Peyer's patch (tissue), 4 donors: ENCODE measurements around the gene RBMS1. TPM values are rescaled to one million over a fixed set of nuclear protein-coding genes. Genes with fewer than 3 reads are reported as not detected.

Experiments
- DNase-seq, 3 donors: peaks; one replicate each; pipeline ENCODE4 v3.0.0-alpha.2; 2017 to 2019
- H3K27ac ChIP-seq, 4 donors: fragments of 200-600 bp; sonication (generic); one replicate each; pipeline ENCODE4 v1.5.1; 2016 to 2019
- H3K27me3 ChIP-seq, 2 donors: fragments of 200-600 bp; sonication (generic); one replicate each; pipeline ENCODE4 v1.5.1; 2019
- H3K36me3 ChIP-seq, 3 donors: fragments of 200-600 bp; sonication (generic); one replicate each; pipeline ENCODE4 v1.5.1; 2016 to 2019
- H3K4me1 ChIP-seq, 4 donors: fragments of 200-600 bp; sonication (generic); one replicate each; pipeline ENCODE4 v1.5.1; 2016 to 2019
- H3K4me3 ChIP-seq, 4 donors: fragments of 200-600 bp; sonication (generic); 1 replicate in 3 of 4; 2 replicates in 1 of 4; pipeline ENCODE4 v1.5.1; 2016 to 2019; ENCODE audit warnings: mild to moderate bottlenecking in 1 of 4
- H3K9me3 ChIP-seq, 4 donors: fragments of 200-600 bp; sonication (generic); one replicate each; pipeline ENCODE4 v1.5.1; 2016 to 2019; ENCODE audit warnings: mild to moderate bottlenecking in 1 of 4
- POLR2A ChIP-seq, 2 donors: fragments of 450-650 bp; IDR thresholded peaks; one replicate each; pipeline ENCODE4 v1.5.1; 2017; ENCODE audit warnings: antibody characterized with exemption in 2 of 2, mild to moderate bottlenecking in 2 of 2, moderate library complexity in 2 of 2
- total RNA-seq, 4 donors: library from RNA; depleted of rRNA; stranded (reverse); fragments of >200 nt; gene quantifications; one replicate each; pipeline ENCODE4 v1.1.0, GENCODE V29; 2016
- TF ChIP-seq, protein P1 (sequence below), 6 experiments: fragments of 450-650 bp in 4 of 6; fragments of 200-600 bp in 2 of 6; sonication (generic) in 1 of 6; IDR thresholded peaks; one replicate each; pipeline ENCODE4 v1.5.1; 2017 to 2019; ENCODE audit warnings: antibody characterized with exemption in 6 of 6, mild to moderate bottlenecking in 3 of 6, moderate library complexity in 1 of 6

Gene RBMS1
- total RNA-seq, 4 donors from 2014 or later, result 10.5 to 41.3 (median 18.5) TPM

DNA sequence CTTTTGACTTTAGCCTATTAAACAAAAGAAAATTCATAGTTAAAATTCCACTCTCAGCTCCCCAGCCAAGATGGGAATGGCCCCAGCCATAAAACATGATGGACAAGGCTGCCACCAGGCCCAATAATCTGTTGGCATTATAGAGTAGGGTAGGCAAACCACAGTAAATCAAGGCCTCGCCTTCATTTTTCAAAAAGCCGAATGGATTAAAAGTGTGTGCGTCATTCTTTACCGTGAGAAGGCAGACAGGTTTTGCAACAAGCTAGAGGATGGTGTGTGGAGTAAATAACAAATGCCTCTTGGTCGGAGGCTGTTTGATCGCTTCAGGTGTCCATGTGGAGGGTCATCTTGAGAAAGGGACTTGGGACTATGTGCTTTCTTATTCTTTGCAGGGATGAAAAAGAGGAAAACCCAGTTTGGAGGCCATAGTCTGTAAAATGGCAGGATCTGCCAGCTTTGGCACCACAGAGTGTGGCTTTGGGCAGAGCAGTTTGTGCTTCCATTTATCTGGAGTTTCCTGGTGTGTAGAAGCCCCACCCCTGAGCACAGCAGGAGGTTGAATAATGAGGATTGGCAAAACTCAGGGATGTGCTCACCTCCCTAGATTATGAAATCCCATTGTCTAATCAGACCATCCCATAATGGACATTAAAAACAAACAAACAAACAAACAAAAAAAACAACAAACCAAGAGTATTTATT is 236.4 kb downstream of the RBMS1 start:
- Histone ChIP-seq H3K27ac (peak overlapping the region in 1 of 4 donors; percentile 5), H3K36me3 (no peaks in the 10 kb centered on the region)
- no peak for DNase-seq

DNA sequence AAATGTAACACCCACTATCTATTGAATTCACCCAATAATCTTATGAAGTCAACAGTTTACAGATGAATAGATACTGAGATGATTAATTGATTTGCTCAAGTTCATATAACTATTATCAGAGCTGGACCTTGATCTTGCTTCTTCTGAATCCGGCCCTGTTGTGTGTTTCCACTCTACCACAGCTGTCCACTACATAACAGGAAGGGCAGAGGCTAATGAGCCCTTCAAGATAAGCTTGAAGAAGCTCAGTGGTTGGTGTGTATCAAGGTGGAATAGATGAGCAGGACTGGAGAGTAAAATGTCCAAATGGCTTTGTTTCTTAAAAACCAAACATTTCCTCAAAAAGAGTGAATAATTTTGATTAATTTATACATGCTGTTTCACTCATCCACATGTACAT is 237.1 kb downstream of the RBMS1 start:
- Histone ChIP-seq H3K27me3 (no peaks in the 10 kb centered on the region), H3K27ac (peak overlapping the region in 1 of 4 donors; percentile 5), H3K4me1 (peaks cover 0 to 10% (median 0%) of the 10 kb centered on the region in 4 donors), H3K4me3 (no peak overlapping the region), H3K36me3 (no peaks in the 10 kb centered on the region), H3K9me3 (no peaks in the 10 kb centered on the region)
- TF ChIP-seq, protein P1, sequence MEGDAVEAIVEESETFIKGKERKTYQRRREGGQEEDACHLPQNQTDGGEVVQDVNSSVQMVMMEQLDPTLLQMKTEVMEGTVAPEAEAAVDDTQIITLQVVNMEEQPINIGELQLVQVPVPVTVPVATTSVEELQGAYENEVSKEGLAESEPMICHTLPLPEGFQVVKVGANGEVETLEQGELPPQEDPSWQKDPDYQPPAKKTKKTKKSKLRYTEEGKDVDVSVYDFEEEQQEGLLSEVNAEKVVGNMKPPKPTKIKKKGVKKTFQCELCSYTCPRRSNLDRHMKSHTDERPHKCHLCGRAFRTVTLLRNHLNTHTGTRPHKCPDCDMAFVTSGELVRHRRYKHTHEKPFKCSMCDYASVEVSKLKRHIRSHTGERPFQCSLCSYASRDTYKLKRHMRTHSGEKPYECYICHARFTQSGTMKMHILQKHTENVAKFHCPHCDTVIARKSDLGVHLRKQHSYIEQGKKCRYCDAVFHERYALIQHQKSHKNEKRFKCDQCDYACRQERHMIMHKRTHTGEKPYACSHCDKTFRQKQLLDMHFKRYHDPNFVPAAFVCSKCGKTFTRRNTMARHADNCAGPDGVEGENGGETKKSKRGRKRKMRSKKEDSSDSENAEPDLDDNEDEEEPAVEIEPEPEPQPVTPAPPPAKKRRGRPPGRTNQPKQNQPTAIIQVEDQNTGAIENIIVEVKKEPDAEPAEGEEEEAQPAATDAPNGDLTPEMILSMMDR (IDR thresholded peaks at IDR 0.05), result no peak
- no peak for TF ChIP-seq POLR2A (IDR thresholded peaks at IDR 0.05)
- DNase-seq, result peak in 1 of 3 donors; percentile 67

More for the DNA sequence above, 236.4 kb downstream of the RBMS1 start:
- Histone ChIP-seq H3K27me3 (no peaks in the 10 kb centered on the region), H3K9me3 (no peaks in the 10 kb centered on the region), H3K4me1 (peaks cover 0 to 10% (median 0%) of the 10 kb centered on the region in 4 donors), H3K4me3 (no peak overlapping the region)
- TF ChIP-seq POLR2A (IDR thresholded peaks at IDR 0.05), result no peak
- TF ChIP-seq, protein P1 (IDR thresholded peaks at IDR 0.05), result no peak

DNA sequence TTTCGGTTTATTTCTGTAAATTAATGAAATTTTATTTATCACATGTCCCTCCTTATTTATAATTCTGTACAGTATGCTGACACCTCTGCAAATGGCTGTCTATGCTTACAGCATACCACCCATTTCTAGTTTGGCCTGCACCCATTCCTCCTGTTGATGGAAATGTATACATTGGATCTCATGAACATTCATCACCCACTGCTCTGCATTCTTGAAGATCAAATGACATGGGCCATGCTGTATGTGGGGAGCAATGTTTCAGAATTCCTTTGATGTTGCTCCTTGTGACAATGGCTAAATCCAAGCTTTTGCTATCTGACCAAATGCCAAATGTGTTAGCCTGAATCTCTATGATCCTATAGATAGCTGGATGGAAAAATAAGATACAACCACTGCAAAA is 238.2 kb downstream of the RBMS1 start:
- Histone ChIP-seq H3K36me3 (no peaks in the 10 kb centered on the region), H3K4me1 (peaks cover 0 to 10% (median 0%) of the 10 kb centered on the region in 4 donors), H3K27me3 (no peaks in the 10 kb centered on the region), H3K4me3 (no peak overlapping the region), H3K27ac (no peak overlapping the region), H3K9me3 (no peaks in the 10 kb centered on the region)
- TF ChIP-seq POLR2A (IDR thresholded peaks at IDR 0.05), result no peak
- TF ChIP-seq, protein P1 (IDR thresholded peaks at IDR 0.05), result no peak
- no peak for DNase-seq

DNA sequence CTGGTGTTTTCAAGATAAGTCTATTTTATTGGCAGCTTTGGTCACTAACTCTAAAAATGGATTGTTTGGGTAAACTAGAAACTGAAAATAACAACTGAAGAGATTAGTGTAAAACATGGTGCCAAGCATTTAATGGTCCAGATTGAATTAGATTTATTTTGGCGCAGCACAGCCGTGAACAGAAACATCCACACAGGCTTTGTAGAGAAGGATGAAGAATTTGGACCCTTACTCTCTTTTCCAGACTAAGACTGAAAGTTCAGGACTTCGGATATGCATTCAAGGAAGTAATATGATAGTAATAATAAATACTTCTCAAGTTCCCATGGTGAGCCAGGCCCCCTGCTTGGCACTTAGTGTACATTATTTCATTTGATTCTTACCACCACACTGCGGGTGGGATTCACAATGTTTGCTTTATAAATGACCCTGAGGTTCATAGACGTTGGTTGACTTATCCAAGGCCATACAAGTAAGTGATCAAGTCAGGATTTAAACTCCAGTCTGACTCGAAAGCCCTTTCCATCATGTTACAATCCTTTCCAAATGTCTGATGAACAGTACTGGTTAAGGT is 239.3 kb downstream of the RBMS1 start:
- Histone ChIP-seq H3K36me3 (no peaks in the 10 kb centered on the region), H3K27me3 (no peaks in the 10 kb centered on the region), H3K4me1 (peaks cover 0 to 10% (median 0%) of the 10 kb centered on the region in 4 donors), H3K27ac (no peak overlapping the region), H3K4me3 (no peak overlapping the region), H3K9me3 (no peaks in the 10 kb centered on the region)
- TF ChIP-seq, protein P1 (IDR thresholded peaks at IDR 0.05), result no peak
- TF ChIP-seq POLR2A (IDR thresholded peaks at IDR 0.05), result no peak
- no peak for DNase-seq

DNA sequence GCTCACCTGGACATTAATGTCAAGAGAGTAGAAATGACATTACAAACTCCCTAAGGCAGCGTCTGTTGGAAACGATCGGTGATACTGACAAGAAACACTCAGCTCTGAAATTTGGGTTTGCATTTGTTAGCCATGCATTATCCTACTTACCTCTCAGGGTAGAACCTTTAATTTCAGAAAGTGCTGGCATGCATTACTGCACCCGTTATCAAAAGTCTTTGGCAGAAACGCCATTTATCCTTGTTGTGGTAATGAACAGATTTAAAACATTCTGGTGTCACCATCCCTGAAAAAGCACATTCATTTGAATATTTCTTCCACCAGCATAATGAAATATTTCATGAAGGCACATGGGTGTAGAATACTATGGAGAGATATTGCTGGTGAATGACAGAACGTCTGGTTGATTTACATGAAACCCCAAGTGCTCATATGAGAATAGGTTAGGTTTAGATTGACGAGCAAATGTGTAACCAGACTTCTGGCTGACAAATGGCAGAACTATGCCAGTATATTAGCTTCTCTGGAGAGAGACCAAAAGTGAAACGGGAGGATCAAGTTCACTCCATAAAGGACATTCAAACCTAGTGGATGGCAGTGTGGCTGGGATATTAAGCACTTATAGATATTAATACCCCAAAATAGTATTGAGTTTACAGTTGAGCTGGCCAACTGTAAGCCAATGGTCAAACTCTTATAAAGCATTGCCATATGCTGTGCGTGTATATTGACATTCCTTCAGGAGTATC is 240.0 kb downstream of the RBMS1 start:
- no peak overlapping the region for H3K4me3 ChIP-seq
- no peaks in the 10 kb centered on the region for H3K36me3 ChIP-seq
- H3K9me3 ChIP-seq, result no peaks in the 10 kb centered on the region
- H3K27me3 ChIP-seq, result no peaks in the 10 kb centered on the region
- H3K27ac ChIP-seq, result no peak overlapping the region
- H3K4me1 ChIP-seq, result peaks cover 0 to 10% (median 0%) of the 10 kb centered on the region in 4 donors
- TF ChIP-seq, protein P1 (IDR thresholded peaks at IDR 0.05), result no peak
- no peak for TF ChIP-seq POLR2A (IDR thresholded peaks at IDR 0.05)
- DNase-seq, result no peak
